ENCODE measurements around the gene MAP3K3. TPM values are rescaled to one million over a fixed set of nuclear protein-coding genes. Genes with fewer than 3 reads are reported as not detected.

Gene MAP3K3
- total and polyA plus RNA-seq, 9 of the 15 experiments (the other 6 are each of a cell fraction or from before 2014, with no cell fraction given): 0.69 to 16.5 (median 12.1) TPM

GRCh38 chr17:63699638-63700527, 77.7 kb downstream of the MAP3K3 start, which contains the start of gene LIMD2 (continued):
- no peak for TF ChIP-seq ZNF407 (IDR thresholded peaks at IDR 0.05; ENCODE audit: low read depth)
- no peak for TF ChIP-seq IRF2 (CRISPR knock-in tag; IDR thresholded peaks at IDR 0.05)
- TF ChIP-seq CCNT2 (IDR thresholded peaks at IDR 0.05; ENCODE audit: borderline replicate concordance, extremely low read depth, insufficient read length, low read depth, low read length): peak; percentile 30
- 0 out of 2 replicates have a peak, but pooled peaks have one; percentile 24 for TF ChIP-seq REST (IDR thresholded peaks at IDR 0.05; ENCODE audit: borderline replicate concordance)
- TF ChIP-seq REST (CRISPR knock-in tag; IDR thresholded peaks at IDR 0.05; ENCODE audit: low read depth): no peak
- no peak for TF ChIP-seq ZNF551 (CRISPR knock-in tag; IDR thresholded peaks at IDR 0.05)
- 0 out of 2 replicates have a peak, but pooled peaks have one; percentile 27 for TF ChIP-seq HNRNPL (IDR thresholded peaks at IDR 0.05; ENCODE audit: low read depth, low read length)
